HG03025 (cell line): ENCODE data around the gene TTC23.

Source experiments
- ATAC-seq: cut with Tn5 transposase; IDR thresholded peaks from one replicate; pipeline ENCODE4 v1.9.1; 2021; ENCODE audit warnings: mild to moderate bottlenecking, moderate library complexity; ENCODE audit not compliant: unreplicated experiment, low FRiP score

The TTC23 gene

GRCh38 chr15:99090011-99090699 is 159.2 kb downstream of the TTC23 start:
- peak; percentile 100 for ATAC-seq

- no peak for ATAC-seq
Measured at GRCh38 chr15:99087405-99087943, 161.9 kb downstream of the TTC23 start.

- no peak for ATAC-seq
Measured at GRCh38 chr15:99086327-99086667, 163.1 kb downstream of the TTC23 start.
